ENCODE measurements around the gene HOXB1.

Gene HOXB1

DNA sequence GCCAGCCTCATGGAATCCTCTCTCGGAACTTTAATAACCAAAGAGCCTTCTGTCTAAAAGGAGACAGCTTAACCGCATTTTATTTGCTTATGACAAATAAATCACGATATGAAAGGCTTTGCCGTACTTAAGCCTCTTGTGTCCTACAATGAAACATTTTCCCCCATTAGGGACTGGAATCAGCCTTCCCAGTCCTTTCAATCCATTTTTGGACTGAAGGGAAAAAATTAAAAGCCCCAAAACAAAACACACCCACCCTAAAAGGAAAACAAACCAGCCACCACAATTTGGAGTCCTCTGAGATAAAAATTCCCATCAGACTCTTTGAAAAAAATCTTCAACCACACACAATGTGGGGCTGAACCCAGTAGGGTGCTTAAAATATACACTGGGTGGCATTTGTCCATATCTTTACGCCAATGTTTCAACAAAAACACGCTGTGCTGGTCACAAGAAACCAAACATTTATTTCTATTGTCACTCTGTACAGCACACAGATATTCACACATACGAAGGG lies 44.3 kb upstream of the HOXB1 start:
- H3K4me1 ChIP-seq (ENCODE audit: control insufficient read depth in 5 of 5, insufficient read depth in 5 of 5, low read length in 5 of 5) = peaks cover 9 to 86% (median 81%) of the 10 kb centered on the region in 5 donors
- H3K36me3 ChIP-seq (ENCODE audit: control insufficient read depth in 5 of 5, insufficient read depth in 5 of 5, low read length in 5 of 5) = peaks cover 0 to 6% (median 0%) of the 10 kb centered on the region in 5 donors
- peak overlapping the region in 1 of 5 donors; percentile 32 for H3K4me3 ChIP-seq (ENCODE audit: low read depth in 1 of 5, low read length in 5 of 5)
- H3K9ac ChIP-seq (ENCODE audit: low read length in 5 of 5) = peak overlapping the region in 1 of 5 donors; percentile 68
- no peaks in the 10 kb centered on the region for H3K9me3 ChIP-seq (ENCODE audit: control insufficient read depth in 5 of 5, low read length in 5 of 5)
- H3K27ac ChIP-seq (ENCODE audit: low read depth, low read length) = peak overlapping the region; percentile 91
- H3K27me3 ChIP-seq (ENCODE audit: control insufficient read depth in 5 of 5, insufficient read depth in 4 of 5, low read length in 5 of 5) = no peaks in the 10 kb centered on the region

- Histone ChIP-seq H3K27ac (ENCODE audit: low read depth, low read length) (peak overlapping the region; percentile 91), H3K4me3 (ENCODE audit: low read depth in 1 of 5, low read length in 5 of 5) (peak overlapping the region in 1 of 5 donors; percentile 32), H3K4me1 (ENCODE audit: control insufficient read depth in 5 of 5, insufficient read depth in 5 of 5, low read length in 5 of 5) (peaks cover 11 to 89% (median 80%) of the 10 kb centered on the region in 5 donors), H3K9ac (ENCODE audit: low read length in 5 of 5) (peak overlapping the region in 1 of 5 donors; percentile 68), H3K9me3 (ENCODE audit: control insufficient read depth in 5 of 5, low read length in 5 of 5) (no peaks in the 10 kb centered on the region), H3K36me3 (ENCODE audit: control insufficient read depth in 5 of 5, insufficient read depth in 5 of 5, low read length in 5 of 5) (peaks cover 0 to 6% (median 0%) of the 10 kb centered on the region in 5 donors), H3K27me3 (ENCODE audit: control insufficient read depth in 5 of 5, insufficient read depth in 4 of 5, low read length in 5 of 5) (no peaks in the 10 kb centered on the region)
Observed at GRCh38 chr17:48574505-48575065, 43.8 kb upstream of the HOXB1 start.

GRCh38 chr17:48571826-48572417 lies 41.1 kb upstream of the HOXB1 start:
- Histone ChIP-seq H3K9ac (ENCODE audit: low read length in 5 of 5) (peak overlapping the region in 4 of 5 donors; percentile 43 to 80 (median 61)), H3K27ac (ENCODE audit: low read depth, low read length) (peak overlapping the region; percentile 91), H3K27me3 (ENCODE audit: control insufficient read depth in 5 of 5, insufficient read depth in 4 of 5, low read length in 5 of 5) (no peaks in the 10 kb centered on the region), H3K36me3 (ENCODE audit: control insufficient read depth in 5 of 5, insufficient read depth in 5 of 5, low read length in 5 of 5) (peaks cover 0 to 6% (median 0%) of the 10 kb centered on the region in 5 donors), H3K9me3 (ENCODE audit: control insufficient read depth in 5 of 5, low read length in 5 of 5) (no peaks in the 10 kb centered on the region), H3K4me3 (ENCODE audit: low read depth in 1 of 5, low read length in 5 of 5) (peak overlapping the region in 1 of 5 donors; percentile 1), H3K4me1 (ENCODE audit: control insufficient read depth in 5 of 5, insufficient read depth in 5 of 5, low read length in 5 of 5) (peaks cover 10 to 96% (median 89%) of the 10 kb centered on the region in 5 donors)

DNA sequence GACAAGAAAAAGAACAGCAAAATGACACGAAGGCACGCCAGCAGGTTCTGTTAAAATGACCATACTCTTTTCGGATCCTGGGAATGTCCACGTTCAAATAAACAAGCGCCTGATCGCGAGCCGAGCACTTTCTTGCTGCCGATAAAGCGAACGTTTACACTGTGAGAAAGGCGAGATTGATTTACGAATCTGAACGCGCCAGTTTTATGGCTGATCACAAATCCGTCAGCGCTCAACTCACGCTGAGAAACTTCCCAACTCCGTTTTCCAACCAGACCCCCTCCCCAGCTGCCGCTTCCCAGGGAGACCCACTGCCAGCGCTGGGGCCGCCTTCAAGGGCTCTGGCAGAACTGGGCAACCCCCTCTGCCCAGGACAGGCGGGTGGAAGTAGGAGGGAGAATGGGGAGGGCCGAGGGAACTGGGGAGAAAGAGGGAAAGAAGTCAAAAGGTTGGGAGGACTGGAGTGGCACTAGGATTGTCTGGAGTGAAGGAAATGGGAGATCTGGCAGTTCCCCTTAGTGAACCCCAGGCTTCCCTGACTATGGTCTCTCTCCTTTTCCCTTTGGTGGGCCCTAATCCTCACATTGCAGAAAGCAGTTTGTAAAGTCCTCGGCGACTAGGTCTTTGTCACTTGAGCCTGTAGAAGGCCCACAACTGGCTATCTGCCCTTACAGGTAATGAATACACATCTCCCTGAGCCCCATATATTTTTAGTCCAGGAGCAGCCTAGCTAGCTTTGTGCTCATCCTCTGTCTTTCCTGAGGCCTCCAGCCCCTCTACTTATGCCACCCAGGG lies 40.4 kb upstream of the HOXB1 start:
- H3K36me3 ChIP-seq (ENCODE audit: control insufficient read depth in 5 of 5, insufficient read depth in 5 of 5, low read length in 5 of 5) = peaks cover 0 to 6% (median 0%) of the 10 kb centered on the region in 5 donors
- peak overlapping the region; percentile 31 to 81 (median 69) for H3K9ac ChIP-seq (ENCODE audit: low read length in 5 of 5)
- H3K4me1 ChIP-seq (ENCODE audit: control insufficient read depth in 5 of 5, insufficient read depth in 5 of 5, low read length in 5 of 5) = peaks cover 10 to 94% (median 87%) of the 10 kb centered on the region in 5 donors
- no peaks in the 10 kb centered on the region for H3K27me3 ChIP-seq (ENCODE audit: control insufficient read depth in 5 of 5, insufficient read depth in 4 of 5, low read length in 5 of 5)
- H3K9me3 ChIP-seq (ENCODE audit: control insufficient read depth in 5 of 5, low read length in 5 of 5) = no peaks in the 10 kb centered on the region
- peak overlapping the region; percentile 1 to 53 (median 41) for H3K4me3 ChIP-seq (ENCODE audit: low read depth in 1 of 5, low read length in 5 of 5)
- peak overlapping the region; percentile 91 for H3K27ac ChIP-seq (ENCODE audit: low read depth, low read length)

DNA sequence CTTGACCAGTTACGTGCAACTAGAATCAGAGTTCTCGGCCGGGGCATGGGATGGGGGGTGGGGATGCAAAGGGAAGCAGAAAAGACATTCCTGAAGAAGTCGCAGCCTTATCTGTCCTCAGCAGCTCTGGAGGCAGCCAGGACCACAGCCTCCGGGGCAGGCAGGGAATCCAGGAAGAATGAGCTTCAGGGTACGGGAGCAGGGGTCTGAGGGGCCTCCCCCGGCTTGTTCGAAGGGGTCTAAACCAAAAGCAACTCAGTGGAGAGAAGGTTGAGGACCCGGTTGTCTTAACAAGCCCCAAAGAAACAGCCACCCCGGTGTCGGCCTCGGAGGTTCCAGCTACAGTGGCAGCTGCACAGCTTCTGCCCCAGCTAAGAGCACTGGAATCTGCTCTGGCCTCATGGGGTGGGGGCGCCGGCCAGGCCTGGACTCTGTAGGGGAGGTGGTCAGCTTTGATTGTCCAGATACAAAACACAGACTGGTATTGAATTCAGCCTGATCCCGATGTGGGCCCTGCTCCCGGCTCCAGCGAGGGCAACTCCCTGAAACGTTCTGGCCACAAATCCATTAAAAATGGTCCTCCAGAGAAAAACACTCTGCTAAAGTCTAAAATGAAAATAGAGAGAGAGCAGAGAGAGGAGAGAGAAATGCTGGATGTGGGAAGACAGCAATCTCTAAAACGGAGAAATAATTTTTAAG lies 39.7 kb upstream of the HOXB1 start:
- H3K4me3 ChIP-seq (ENCODE audit: low read depth in 1 of 5, low read length in 5 of 5) = peak overlapping the region; percentile 1 to 53 (median 41)
- no peaks in the 10 kb centered on the region for H3K9me3 ChIP-seq (ENCODE audit: control insufficient read depth in 5 of 5, low read length in 5 of 5)
- H3K36me3 ChIP-seq (ENCODE audit: control insufficient read depth in 5 of 5, insufficient read depth in 5 of 5, low read length in 5 of 5) = peaks cover 0 to 6% (median 0%) of the 10 kb centered on the region in 5 donors
- peaks cover 10 to 93% (median 86%) of the 10 kb centered on the region in 5 donors for H3K4me1 ChIP-seq (ENCODE audit: control insufficient read depth in 5 of 5, insufficient read depth in 5 of 5, low read length in 5 of 5)
- H3K9ac ChIP-seq (ENCODE audit: low read length in 5 of 5) = peak overlapping the region; percentile 31 to 81 (median 69)
- H3K27me3 ChIP-seq (ENCODE audit: control insufficient read depth in 5 of 5, insufficient read depth in 4 of 5, low read length in 5 of 5) = no peaks in the 10 kb centered on the region
- peak overlapping the region; percentile 91 for H3K27ac ChIP-seq (ENCODE audit: low read depth, low read length)

DNA sequence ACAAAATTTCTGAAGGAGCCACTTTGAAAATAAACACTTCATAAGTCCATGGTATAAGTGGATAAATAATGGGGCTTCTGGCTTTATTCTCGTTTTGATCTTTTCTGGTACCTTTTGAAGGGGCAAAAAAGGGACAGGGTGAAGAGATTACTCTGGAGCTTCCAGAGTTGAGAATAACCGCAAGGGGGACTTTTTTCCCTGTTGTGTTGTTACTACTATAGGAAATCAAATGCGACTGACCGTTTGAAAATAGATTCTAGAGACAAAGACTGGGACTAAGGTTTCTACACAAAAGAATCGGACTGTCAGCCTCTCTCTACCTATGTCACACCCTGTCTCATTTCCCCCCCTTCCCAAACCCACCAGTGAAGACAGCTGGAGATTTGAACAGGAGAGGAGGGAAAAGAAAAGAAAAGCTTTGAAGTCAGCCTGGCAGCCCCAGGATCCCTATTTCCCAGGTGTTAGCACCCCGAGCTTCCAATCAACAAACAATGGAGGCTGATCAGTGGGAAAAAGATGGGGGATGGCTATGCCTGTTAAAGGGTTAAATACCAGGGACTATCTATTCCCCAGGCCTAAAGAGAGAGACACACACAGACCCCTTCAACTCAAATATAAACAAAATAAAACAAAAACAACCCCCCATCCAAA lies 39.0 kb upstream of the HOXB1 start:
- Histone ChIP-seq H3K36me3 (ENCODE audit: control insufficient read depth in 5 of 5, insufficient read depth in 5 of 5, low read length in 5 of 5) (peaks cover 0 to 6% (median 0%) of the 10 kb centered on the region in 5 donors), H3K4me1 (ENCODE audit: control insufficient read depth in 5 of 5, insufficient read depth in 5 of 5, low read length in 5 of 5) (peaks cover 10 to 93% (median 86%) of the 10 kb centered on the region in 5 donors), H3K4me3 (ENCODE audit: low read depth in 1 of 5, low read length in 5 of 5) (peak overlapping the region in 3 of 5 donors; percentile 14 to 44 (median 36)), H3K9me3 (ENCODE audit: control insufficient read depth in 5 of 5, low read length in 5 of 5) (no peaks in the 10 kb centered on the region), H3K27ac (ENCODE audit: low read depth, low read length) (peak overlapping the region; percentile 91), H3K9ac (ENCODE audit: low read length in 5 of 5) (peak overlapping the region in 4 of 5 donors; percentile 39 to 81 (median 74)), H3K27me3 (ENCODE audit: control insufficient read depth in 5 of 5, insufficient read depth in 4 of 5, low read length in 5 of 5) (no peaks in the 10 kb centered on the region)

GRCh38 chr17:48569240-48569582 lies 38.4 kb upstream of the HOXB1 start:
- Histone ChIP-seq H3K4me3 (ENCODE audit: low read depth in 1 of 5, low read length in 5 of 5) (peak overlapping the region in 4 of 5 donors; percentile 43 to 48 (median 44)), H3K27me3 (ENCODE audit: control insufficient read depth in 5 of 5, insufficient read depth in 4 of 5, low read length in 5 of 5) (no peaks in the 10 kb centered on the region), H3K4me1 (ENCODE audit: control insufficient read depth in 5 of 5, insufficient read depth in 5 of 5, low read length in 5 of 5) (peaks cover 12 to 92% (median 86%) of the 10 kb centered on the region in 5 donors), H3K9me3 (ENCODE audit: control insufficient read depth in 5 of 5, low read length in 5 of 5) (no peaks in the 10 kb centered on the region), H3K27ac (ENCODE audit: low read depth, low read length) (peak overlapping the region; percentile 91), H3K36me3 (ENCODE audit: control insufficient read depth in 5 of 5, insufficient read depth in 5 of 5, low read length in 5 of 5) (peaks cover 0 to 6% (median 0%) of the 10 kb centered on the region in 5 donors), H3K9ac (ENCODE audit: low read length in 5 of 5) (peak overlapping the region in 3 of 5 donors; percentile 26 to 41 (median 33))

DNA sequence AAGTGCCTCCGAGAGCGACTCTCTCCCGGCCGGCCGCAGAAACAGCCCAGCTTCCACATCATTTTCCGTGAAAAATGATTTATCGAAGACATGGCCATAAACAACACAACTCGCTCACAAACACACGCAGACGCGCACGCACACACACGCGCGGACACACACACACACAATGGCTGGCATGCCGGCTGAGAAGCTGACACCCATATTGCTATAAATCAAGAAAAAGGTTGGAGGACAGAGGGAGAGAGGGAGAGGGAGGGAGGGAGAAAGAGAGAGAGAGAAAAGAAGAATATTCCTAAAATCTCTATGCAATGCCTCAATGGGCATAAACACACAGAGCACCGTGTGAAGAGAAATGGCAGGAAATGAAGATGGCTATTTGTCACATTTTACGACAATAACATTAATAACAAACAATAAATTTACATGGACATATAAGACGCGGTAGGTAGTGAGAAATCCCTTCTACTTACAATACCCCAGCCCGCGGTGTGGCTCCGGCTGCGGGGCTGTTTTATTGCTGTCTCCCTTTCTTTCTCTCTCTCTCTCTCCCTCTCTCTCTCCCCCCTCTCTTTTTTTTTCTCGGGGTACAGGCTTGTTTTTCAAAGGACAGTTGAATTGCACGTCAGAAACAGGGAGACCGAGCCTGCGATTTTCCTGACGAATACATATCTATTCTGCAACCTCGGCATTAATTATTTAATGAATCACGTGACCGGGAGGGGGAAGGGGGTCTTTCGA lies 37.9 kb upstream of the HOXB1 start:
- Histone ChIP-seq H3K27ac (ENCODE audit: low read depth, low read length) (peak overlapping the region; percentile 75), H3K36me3 (ENCODE audit: control insufficient read depth in 5 of 5, insufficient read depth in 5 of 5, low read length in 5 of 5) (peaks cover 0 to 6% (median 0%) of the 10 kb centered on the region in 5 donors), H3K9ac (ENCODE audit: low read length in 5 of 5) (peak overlapping the region in 4 of 5 donors; percentile 23 to 41 (median 30)), H3K4me3 (ENCODE audit: low read depth in 1 of 5, low read length in 5 of 5) (peak overlapping the region; percentile 31 to 48 (median 44)), H3K27me3 (ENCODE audit: control insufficient read depth in 5 of 5, insufficient read depth in 4 of 5, low read length in 5 of 5) (no peaks in the 10 kb centered on the region), H3K9me3 (ENCODE audit: control insufficient read depth in 5 of 5, low read length in 5 of 5) (no peaks in the 10 kb centered on the region), H3K4me1 (ENCODE audit: control insufficient read depth in 5 of 5, insufficient read depth in 5 of 5, low read length in 5 of 5) (peaks cover 12 to 95% (median 90%) of the 10 kb centered on the region in 5 donors)

Data from subcutaneous abdominal adipose tissue (tissue), 5 donors.